ENCODE measurements around the gene ETNK2. TPM values are rescaled to one million over a fixed set of nuclear protein-coding genes. Genes with fewer than 3 reads are reported as not detected.

The ETNK2 gene
- total RNA-seq, 1 experiment from 2014 or later: 0.17 TPM

DNA sequence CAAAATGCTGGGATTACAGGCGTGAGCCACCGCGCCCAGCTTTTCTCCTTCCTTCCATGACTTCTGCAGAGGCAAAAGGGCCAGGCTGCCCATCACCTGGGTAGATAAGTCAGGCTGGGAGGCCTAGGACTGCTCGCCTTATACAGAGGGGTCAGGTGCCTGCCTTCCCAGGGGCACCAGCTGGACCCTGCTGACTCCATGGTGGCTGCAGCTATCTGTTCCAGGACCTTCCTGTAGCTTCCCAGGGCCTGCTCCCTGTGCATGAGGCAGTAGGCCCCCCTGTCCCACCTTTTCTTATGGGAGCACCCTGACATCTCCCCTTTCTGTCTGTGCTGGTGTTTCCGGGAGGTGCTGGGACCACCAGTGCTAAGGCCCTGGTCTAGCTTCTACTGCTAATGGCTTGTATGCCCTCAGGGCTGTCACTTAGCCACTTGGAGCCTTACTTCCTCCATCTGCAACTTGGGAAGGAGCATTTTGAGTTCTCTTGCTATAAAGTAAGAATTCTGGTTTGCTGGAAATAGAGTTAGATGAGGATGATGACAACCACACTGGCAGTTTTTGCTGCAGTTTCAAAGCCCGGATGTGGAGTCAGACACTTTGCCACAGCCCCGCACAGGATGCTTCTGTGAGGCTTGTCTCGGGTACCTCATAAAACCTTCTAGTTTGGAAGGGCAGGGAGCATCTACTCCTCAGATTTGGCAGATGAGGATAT, 64.5 kb downstream of the ETNK2 start:
- no peak for DNase-seq (ENCODE audit: extremely low read depth, low read depth)

DNA sequence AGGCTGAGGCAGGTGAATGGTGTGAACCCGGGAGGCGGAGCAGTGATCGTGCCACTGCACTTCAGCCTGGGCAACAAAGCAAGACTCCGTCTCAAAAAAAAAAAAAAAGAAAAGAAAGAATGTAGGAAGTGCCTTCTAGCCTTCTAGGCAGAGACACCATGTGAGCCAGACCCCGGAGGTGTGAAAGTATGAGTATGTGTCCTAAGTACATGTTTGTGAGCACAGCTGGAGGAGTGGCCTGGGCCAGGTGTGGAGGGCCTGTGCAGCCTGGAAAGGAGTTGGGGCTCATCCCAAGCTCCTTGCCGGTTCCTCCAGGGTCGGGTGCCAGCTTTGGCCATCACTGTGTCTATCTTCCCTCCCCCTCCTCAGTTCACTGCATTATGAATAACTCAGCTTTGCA, 66.0 kb downstream of the ETNK2 start:
- no peak for DNase-seq (ENCODE audit: extremely low read depth, low read depth)

DNA sequence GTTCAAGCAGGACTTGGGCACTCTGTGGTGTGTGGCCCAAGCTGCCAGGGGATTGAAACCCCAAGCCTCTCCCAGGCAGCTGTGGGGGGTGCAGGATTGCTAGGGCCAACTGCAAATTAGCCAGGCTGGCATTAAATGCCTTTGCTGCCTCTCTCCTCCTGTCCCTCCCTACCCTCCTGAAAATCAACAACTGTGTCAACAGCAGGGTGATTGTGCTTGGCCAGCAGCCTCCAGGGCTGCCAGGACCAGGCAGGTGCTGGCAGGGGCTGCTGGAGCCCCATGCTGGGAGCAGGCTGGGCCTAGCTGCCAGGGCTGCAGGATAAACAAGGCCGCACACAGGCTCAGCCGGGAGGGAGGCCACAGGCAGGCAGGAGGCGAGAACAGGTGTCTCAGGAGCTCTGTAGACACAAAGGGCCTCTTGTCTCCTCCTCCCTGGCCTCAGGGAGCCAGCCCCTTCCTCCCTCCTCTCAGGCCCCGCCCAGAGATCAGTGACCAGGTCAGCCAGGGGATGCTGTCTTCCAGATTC, 67.5 kb downstream of the ETNK2 start:
- DNase-seq (ENCODE audit: extremely low read depth, low read depth): no peak

DNA sequence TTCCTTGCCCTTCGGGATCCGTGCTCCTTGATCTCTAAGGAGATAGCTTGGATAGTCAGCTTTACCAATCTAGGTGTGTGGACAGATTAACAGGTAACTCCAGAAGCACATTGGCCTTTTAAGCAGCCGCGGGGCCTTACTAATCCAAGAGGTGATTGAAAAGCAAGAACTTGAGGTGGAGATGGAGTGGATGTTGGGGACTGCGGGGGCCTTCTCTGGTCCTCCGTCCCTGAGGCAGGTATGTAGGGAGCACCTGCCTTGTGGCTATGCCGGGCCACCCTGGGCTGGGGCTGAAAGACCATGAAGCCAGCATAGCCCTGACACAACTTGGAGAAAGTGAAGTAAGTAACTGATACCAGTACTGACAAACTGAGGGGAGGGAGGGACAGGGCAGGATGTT, 68.4 kb downstream of the ETNK2 start:
- DNase-seq (ENCODE audit: extremely low read depth, low read depth): no peak

DNA sequence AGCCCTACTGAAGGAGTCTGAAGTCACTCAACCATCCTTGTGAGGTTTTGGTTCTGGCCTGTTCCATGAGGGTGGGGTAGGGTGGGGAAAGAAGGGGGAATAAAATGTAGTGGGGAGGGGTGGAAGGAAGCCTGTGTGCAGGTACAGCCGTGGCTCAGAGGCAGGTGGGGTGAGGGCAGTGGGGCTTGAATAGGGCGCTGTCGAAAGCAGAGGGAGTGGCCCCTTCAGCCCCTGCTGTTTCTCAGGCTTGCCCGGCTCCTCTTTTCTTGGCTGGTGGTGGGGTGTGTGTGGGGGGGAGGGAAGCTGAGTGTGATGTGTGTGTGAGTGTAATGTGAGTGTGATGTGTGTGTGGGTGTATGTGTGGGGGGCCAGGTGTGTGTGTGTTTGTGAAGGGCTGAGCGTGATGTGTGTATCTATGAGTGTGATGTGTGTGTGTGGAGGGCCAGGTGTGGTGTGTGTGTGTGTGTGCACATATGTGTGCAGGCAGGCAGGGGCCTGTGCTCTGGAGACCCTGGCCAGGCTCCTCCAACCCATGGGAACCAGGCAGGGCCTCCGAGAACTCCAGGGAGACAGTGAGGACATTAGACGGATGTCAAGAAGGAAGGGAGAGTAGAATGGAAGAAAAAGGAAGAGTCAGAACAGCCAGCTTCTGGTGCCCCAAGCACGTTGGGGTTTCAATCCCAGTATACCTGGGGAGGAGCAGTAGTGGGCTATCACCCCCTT, 69.9 kb downstream of the ETNK2 start:
- no peak for DNase-seq (ENCODE audit: extremely low read depth, low read depth)

DNA sequence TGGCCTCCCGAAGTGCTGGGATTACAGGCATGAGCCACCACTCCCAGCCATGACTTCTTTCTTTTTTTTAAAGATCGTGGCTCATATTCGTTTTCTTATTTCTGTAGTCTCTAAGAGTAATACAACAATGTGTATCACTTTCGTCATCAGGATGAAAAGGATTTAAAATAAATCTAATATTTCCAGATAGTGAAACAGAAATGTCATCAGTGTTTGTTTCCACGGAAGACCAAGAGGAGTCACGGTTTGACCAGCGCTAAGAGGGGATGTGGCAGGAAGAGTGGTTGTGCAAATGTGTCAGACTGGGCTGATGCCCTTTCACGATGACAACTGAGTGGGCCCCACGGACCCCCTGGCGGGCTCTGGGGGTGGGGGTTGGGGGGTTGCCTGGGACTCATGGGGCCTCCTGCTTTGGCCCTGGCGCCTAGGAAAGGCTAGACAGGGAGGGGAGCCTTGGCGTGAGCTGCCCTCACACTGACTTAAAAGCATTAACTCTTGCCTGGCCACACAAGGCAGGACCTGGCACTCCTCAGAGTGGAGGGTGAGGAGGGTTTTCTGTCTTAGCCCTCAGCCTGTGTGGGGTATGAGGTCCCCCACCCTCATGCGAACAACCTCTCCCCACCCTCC, 70.6 kb downstream of the ETNK2 start:
- no peak for DNase-seq (ENCODE audit: extremely low read depth, low read depth)

Other genes starting within 250 kb of the ETNK2 start
- 6.6 and 8.3 TPM in 2 replicates for gene SOX13, start 78.9 kb downstream of the ETNK2 start, total RNA-seq (2014; rRNA removed; shearing (Covaris generic))
- not detected in 2 replicates for gene REN, start 14.3 kb upstream of the ETNK2 start, total RNA-seq (2014; rRNA removed; shearing (Covaris generic))
- gene KISS1, start 44.4 kb upstream of the ETNK2 start, total RNA-seq (2014; rRNA removed; shearing (Covaris generic)): not detected in 2 replicates
- gene GOLT1A, start 61.9 kb upstream of the ETNK2 start, total RNA-seq (2014; rRNA removed; shearing (Covaris generic)): not detected in 2 replicates
- gene PLEKHA6, start 207.9 kb upstream of the ETNK2 start, total RNA-seq (2014; rRNA removed; shearing (Covaris generic)): 0.07 and 0.14 TPM in 2 replicates

Data from NCI-H460 (cell line).